ENCODE data around the gene TMEM38A. TPM values are rescaled to one million over a fixed set of nuclear protein-coding genes. Genes with fewer than 3 reads are reported as not detected.
A peak's percentile ranks its signal among the peaks of the same experiment; 100 is the strongest.
"Not testable (repeated sequence)": the region's sequence is repeated elsewhere in the genome, so short reads cannot be mapped to it uniquely, and the experiment has no call there.

Gene TMEM38A
- total and polyA plus RNA-seq, 4 donors, result 3.6 to 8.5 (median 4.7) TPM

- H3K27me3 ChIP-seq (ENCODE audit: control insufficient read depth in 1 of 2, insufficient read depth in 2 of 2, low read length in 1 of 2), result no peaks in the 10 kb centered on the region
- no peak overlapping the region for H3K27ac ChIP-seq (ENCODE audit: low read depth in 1 of 2, low read length in 2 of 2)
- H3K4me3 ChIP-seq (ENCODE audit: low read length in 2 of 2), result no peak overlapping the region
- DNase-seq (no peak), ATAC-seq (ENCODE audit: low FRiP score) (no peak)
- WGBS, 2 donors, result 69 to 78% methylated on average over 4 of the region's 4 CpGs
- no peaks in the 10 kb centered on the region for H3K4me1 ChIP-seq (ENCODE audit: control insufficient read depth in 1 of 2, insufficient read depth in 2 of 2, low read length in 2 of 2)
- intact Hi-C loops (cut with DNase I), result no loop called here
- no peaks in the 10 kb centered on the region for H3K36me3 ChIP-seq (ENCODE audit: control insufficient read depth in 1 of 2, insufficient read depth in 2 of 2, low read length in 1 of 2)
- H3K9me3 ChIP-seq (ENCODE audit: control insufficient read depth, low read length), result no peaks in the 10 kb centered on the region
These were observed 42.7 kb downstream of the TMEM38A start for GRCh38 chr19:16703677-16704076.

- DNase-seq; H3K27me3 ChIP-seq (ENCODE audit: control insufficient read depth in 1 of 2, insufficient read depth in 2 of 2, low read length in 1 of 2); intact Hi-C loops (cut with DNase I); H3K4me1 ChIP-seq (ENCODE audit: control insufficient read depth in 1 of 2, insufficient read depth in 2 of 2, low read length in 2 of 2); H3K4me3 ChIP-seq (ENCODE audit: low read length in 2 of 2); H3K27ac ChIP-seq (ENCODE audit: low read depth in 1 of 2, low read length in 2 of 2); ATAC-seq (ENCODE audit: low FRiP score); H3K36me3 ChIP-seq (ENCODE audit: control insufficient read depth in 1 of 2, insufficient read depth in 2 of 2, low read length in 1 of 2); H3K9me3 ChIP-seq (ENCODE audit: control insufficient read depth, low read length): not testable (repeated sequence)
These were observed 49.9 kb downstream of the TMEM38A start for GRCh38 chr19:16710870-16711269.

- H3K4me3 ChIP-seq (ENCODE audit: low read length in 2 of 2); H3K4me1 ChIP-seq (ENCODE audit: control insufficient read depth in 1 of 2, insufficient read depth in 2 of 2, low read length in 2 of 2); H3K27me3 ChIP-seq (ENCODE audit: control insufficient read depth in 1 of 2, insufficient read depth in 2 of 2, low read length in 1 of 2); ATAC-seq (ENCODE audit: low FRiP score); H3K36me3 ChIP-seq (ENCODE audit: control insufficient read depth in 1 of 2, insufficient read depth in 2 of 2, low read length in 1 of 2); intact Hi-C loops (cut with DNase I); DNase-seq; H3K9me3 ChIP-seq (ENCODE audit: control insufficient read depth, low read length); H3K27ac ChIP-seq (ENCODE audit: low read depth in 1 of 2, low read length in 2 of 2): not testable (repeated sequence)
- WGBS, 2 donors, result 75 to 77% methylated on average over 9 of the region's 9 CpGs
These were observed 51.4 kb downstream of the TMEM38A start for GRCh38 chr19:16712295-16712694.

GRCh38 chr19:16714702-16715287, 53.9 kb downstream of the TMEM38A start:
- intact Hi-C loops (cut with DNase I), result loop anchor here in 1 of 2 donors (5.0 kb wide), 2 partner anchors 58 to 333 kb away; no protein-coding TSS in a partner anchor
- Histone ChIP-seq H3K36me3 (ENCODE audit: control insufficient read depth in 1 of 2, insufficient read depth in 2 of 2, low read length in 1 of 2) (no peaks in the 10 kb centered on the region), H3K4me1 (ENCODE audit: control insufficient read depth in 1 of 2, insufficient read depth in 2 of 2, low read length in 2 of 2) (no peaks in the 10 kb centered on the region), H3K27ac (ENCODE audit: low read depth in 1 of 2, low read length in 2 of 2) (no peak overlapping the region), H3K27me3 (ENCODE audit: control insufficient read depth in 1 of 2, insufficient read depth in 2 of 2, low read length in 1 of 2) (no peaks in the 10 kb centered on the region), H3K9me3 (ENCODE audit: control insufficient read depth, low read length) (no peaks in the 10 kb centered on the region), H3K4me3 (ENCODE audit: low read length in 2 of 2) (no peak overlapping the region)
- ATAC-seq (ENCODE audit: low FRiP score) (peak; percentile 77), DNase-seq (peak; percentile 56 to 86)
- 21 to 23% methylated on average over 14 of the region's 14 CpGs for WGBS, 2 donors

GRCh38 chr19:16715611-16716010, 54.7 kb downstream of the TMEM38A start:
- no peak for DNase-seq
- Histone ChIP-seq H3K27ac (ENCODE audit: low read depth in 1 of 2, low read length in 2 of 2) (no peak overlapping the region), H3K9me3 (ENCODE audit: control insufficient read depth, low read length) (no peaks in the 10 kb centered on the region), H3K4me3 (ENCODE audit: low read length in 2 of 2) (no peak overlapping the region), H3K27me3 (ENCODE audit: control insufficient read depth in 1 of 2, insufficient read depth in 2 of 2, low read length in 1 of 2) (no peaks in the 10 kb centered on the region), H3K4me1 (ENCODE audit: control insufficient read depth in 1 of 2, insufficient read depth in 2 of 2, low read length in 2 of 2) (no peaks in the 10 kb centered on the region), H3K36me3 (ENCODE audit: control insufficient read depth in 1 of 2, insufficient read depth in 2 of 2, low read length in 1 of 2) (no peaks in the 10 kb centered on the region)
- no peak for ATAC-seq (ENCODE audit: low FRiP score)
- 75 to 80% methylated on average over 3 of the region's 3 CpGs for WGBS, 2 donors
- intact Hi-C loops (cut with DNase I), result loop anchor here in 1 of 2 donors (5.0 kb wide), 2 partner anchors 57 to 332 kb away; no protein-coding TSS in a partner anchor

GRCh38 chr19:16721051-16721450, 60.1 kb downstream of the TMEM38A start:
- no peak for DNase-seq
- Histone ChIP-seq H3K27ac (ENCODE audit: low read depth in 1 of 2, low read length in 2 of 2) (no peak overlapping the region), H3K4me3 (ENCODE audit: low read length in 2 of 2) (no peak overlapping the region), H3K36me3 (ENCODE audit: control insufficient read depth in 1 of 2, insufficient read depth in 2 of 2, low read length in 1 of 2) (no peaks in the 10 kb centered on the region), H3K4me1 (ENCODE audit: control insufficient read depth in 1 of 2, insufficient read depth in 2 of 2, low read length in 2 of 2) (no peaks in the 10 kb centered on the region), H3K9me3 (ENCODE audit: control insufficient read depth, low read length) (no peaks in the 10 kb centered on the region), H3K27me3 (ENCODE audit: control insufficient read depth in 1 of 2, insufficient read depth in 2 of 2, low read length in 1 of 2) (no peaks in the 10 kb centered on the region)
- ATAC-seq (ENCODE audit: low FRiP score), result no peak
- WGBS, 2 donors, result 81 to 84% methylated on average over 7 of the region's 7 CpGs
- intact Hi-C loops (cut with DNase I), result no loop called here

GRCh38 chr19:16722591-16722990, 61.7 kb downstream of the TMEM38A start:
- Histone ChIP-seq H3K27me3 (ENCODE audit: control insufficient read depth in 1 of 2, insufficient read depth in 2 of 2, low read length in 1 of 2) (no peaks in the 10 kb centered on the region), H3K9me3 (ENCODE audit: control insufficient read depth, low read length) (no peaks in the 10 kb centered on the region), H3K4me3 (ENCODE audit: low read length in 2 of 2) (no peak overlapping the region), H3K4me1 (ENCODE audit: control insufficient read depth in 1 of 2, insufficient read depth in 2 of 2, low read length in 2 of 2) (no peaks in the 10 kb centered on the region), H3K27ac (ENCODE audit: low read depth in 1 of 2, low read length in 2 of 2) (no peak overlapping the region), H3K36me3 (ENCODE audit: control insufficient read depth in 1 of 2, insufficient read depth in 2 of 2, low read length in 1 of 2) (no peaks in the 10 kb centered on the region)
- intact Hi-C loops (cut with DNase I), result no loop called here
- no peak for DNase-seq
- WGBS, 2 donors, result 70 to 77% methylated on average over 3 of the region's 3 CpGs
- ATAC-seq (ENCODE audit: low FRiP score), result no peak

GRCh38 chr19:16726916-16727315, 66.0 kb downstream of the TMEM38A start:
- 88% methylated on average over 11 of the region's 11 CpGs for whole genome bisulfite sequencing, 2 donors
- intact Hi-C loops (cut with DNase I), result no loop called here
- H3K36me3 ChIP-seq (ENCODE audit: control insufficient read depth in 1 of 2, insufficient read depth in 2 of 2, low read length in 1 of 2), result no peaks in the 10 kb centered on the region

GRCh38 chr19:16735650-16736266, 74.8 kb downstream of the TMEM38A start:
- H3K9me3 ChIP-seq (ENCODE audit: control insufficient read depth, low read length); intact Hi-C loops (cut with DNase I); H3K4me1 ChIP-seq (ENCODE audit: control insufficient read depth in 1 of 2, insufficient read depth in 2 of 2, low read length in 2 of 2); H3K36me3 ChIP-seq (ENCODE audit: control insufficient read depth in 1 of 2, insufficient read depth in 2 of 2, low read length in 1 of 2); H3K27me3 ChIP-seq (ENCODE audit: control insufficient read depth in 1 of 2, insufficient read depth in 2 of 2, low read length in 1 of 2); H3K4me3 ChIP-seq (ENCODE audit: low read length in 2 of 2); H3K27ac ChIP-seq (ENCODE audit: low read depth in 1 of 2, low read length in 2 of 2); DNase-seq; ATAC-seq (ENCODE audit: low FRiP score): not testable (repeated sequence)
- WGBS, 2 donors, result 89 to 93% methylated on average over 4 of the region's 4 CpGs

More at GRCh38 chr19:16726916-16727315, 66.0 kb downstream of the TMEM38A start:
- ATAC-seq (ENCODE audit: low FRiP score) (no peak), DNase-seq (no peak)
- Histone ChIP-seq H3K27me3 (ENCODE audit: control insufficient read depth in 1 of 2, insufficient read depth in 2 of 2, low read length in 1 of 2) (no peaks in the 10 kb centered on the region), H3K9me3 (ENCODE audit: control insufficient read depth, low read length) (no peaks in the 10 kb centered on the region), H3K4me3 (ENCODE audit: low read length in 2 of 2) (no peak overlapping the region), H3K4me1 (ENCODE audit: control insufficient read depth in 1 of 2, insufficient read depth in 2 of 2, low read length in 2 of 2) (no peaks in the 10 kb centered on the region), H3K27ac (ENCODE audit: low read depth in 1 of 2, low read length in 2 of 2) (no peak overlapping the region)
